H1 (cell line): ENCODE measurements around the gene SEMA4D. TPM values are rescaled to one million over a fixed set of nuclear protein-coding genes. Genes with fewer than 3 reads are reported as not detected.

Experiments used
- CTCF ChIP-seq, 3 experiments: IDR thresholded peaks; 1 replicate in 2 of 3; 2 replicates in 1 of 3; pipeline versions ENCODE4 v1.5.1 to v1.6.1; 2011; ENCODE audit warnings: low read length in 3 of 3, mild to moderate bottlenecking in 3 of 3, inconsistent platforms in 2 of 3, low read depth in 1 of 3, moderate library complexity in 1 of 3; ENCODE audit not compliant: insufficient read depth in 1 of 3; ENCODE audit errors: control extremely low read depth in 1 of 3
- NRF1 ChIP-seq: IDR thresholded peaks from 2 replicates; pipeline ENCODE4 v1.6.1; 2011; ENCODE audit warnings: mild to moderate bottlenecking, low read depth, low read length, improper control_type of control experiment
- polyA plus RNA-seq, 7 experiments: library from polyadenylated mRNA; depleted of rRNA in 3 of 7; stranded (reverse) in 5 of 7; unstranded in 2 of 7; fragments of >200 nt in 5 of 7; fragments of 200-250 nt in 2 of 7; gene quantifications; 1 replicate in 5 of 7; 2 replicates in 1 of 7; 4 replicates in 1 of 7; pipeline versions ENCODE4 v1.2.1 to v1.2.3, GENCODE V29; 2011 to 2013; ENCODE audit warnings: missing spikeins in 2 of 7, mixed read lengths in 2 of 7
- total RNA-seq: library from RNA; stranded (reverse); fragmentation: NEBNext Ultra II Directional; extraction: Animal tissue kit (Norgen Biotek cat#: 25700); gene quantifications from 2 replicates; pipeline ENCODE4 v1.2.1, GENCODE V29; 2021

Gene SEMA4D
- total and polyA plus RNA-seq, 2 of the 8 experiments (the other 6 are each of a cell fraction or from before 2014, with no cell fraction given): 21.0 to 70.4 TPM

GRCh38 chr9:89478821-89479668 lies 18.9 kb downstream of the SEMA4D start (continued):
- TF ChIP-seq NRF1: no peak
- no peak for TF ChIP-seq CTCF (IDR thresholded peaks at IDR 0.05; ENCODE audit: control extremely low read depth in 1 of 3, insufficient read depth in 1 of 3, low read depth in 1 of 3, low read length in 3 of 3)
